NCI-H1436 (cell line): ENCODE results near the gene CAPN10.

Experiments
- DNase-seq: peaks from one replicate; lab custom pipeline; 2025; lab: John Stamatoyannopoulos, UW

Gene CAPN10

DNA sequence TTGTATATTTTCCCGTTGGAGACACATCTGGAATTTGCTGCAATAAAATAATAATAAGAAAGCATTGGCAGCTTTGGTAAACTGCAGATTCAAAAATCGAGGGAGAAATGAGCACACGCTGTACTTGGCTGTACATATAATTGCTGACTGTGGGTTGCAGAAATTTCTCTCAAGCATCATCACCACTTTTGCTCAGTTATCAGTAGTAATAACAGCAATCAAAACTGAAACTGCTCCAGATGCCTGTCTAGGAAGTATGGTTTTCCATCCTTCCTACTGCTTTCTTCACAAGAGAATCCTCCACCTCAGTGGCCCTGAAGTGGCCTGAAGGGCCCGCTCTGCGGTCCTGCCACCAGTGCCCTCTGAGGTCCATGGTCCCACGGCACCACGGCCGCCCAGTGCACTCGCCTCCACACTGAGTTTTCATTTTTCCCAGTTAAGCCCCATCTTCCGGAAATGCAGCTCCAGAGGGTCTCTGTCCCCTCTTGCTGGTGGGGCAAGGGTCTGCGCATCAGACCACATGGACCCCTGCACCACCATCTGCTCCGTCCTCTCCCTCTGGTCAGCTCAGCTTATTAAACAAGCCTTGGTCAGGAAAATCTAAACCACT, 22.5 kb upstream of the CAPN10 start:
- DNase-seq: no peak

DNA sequence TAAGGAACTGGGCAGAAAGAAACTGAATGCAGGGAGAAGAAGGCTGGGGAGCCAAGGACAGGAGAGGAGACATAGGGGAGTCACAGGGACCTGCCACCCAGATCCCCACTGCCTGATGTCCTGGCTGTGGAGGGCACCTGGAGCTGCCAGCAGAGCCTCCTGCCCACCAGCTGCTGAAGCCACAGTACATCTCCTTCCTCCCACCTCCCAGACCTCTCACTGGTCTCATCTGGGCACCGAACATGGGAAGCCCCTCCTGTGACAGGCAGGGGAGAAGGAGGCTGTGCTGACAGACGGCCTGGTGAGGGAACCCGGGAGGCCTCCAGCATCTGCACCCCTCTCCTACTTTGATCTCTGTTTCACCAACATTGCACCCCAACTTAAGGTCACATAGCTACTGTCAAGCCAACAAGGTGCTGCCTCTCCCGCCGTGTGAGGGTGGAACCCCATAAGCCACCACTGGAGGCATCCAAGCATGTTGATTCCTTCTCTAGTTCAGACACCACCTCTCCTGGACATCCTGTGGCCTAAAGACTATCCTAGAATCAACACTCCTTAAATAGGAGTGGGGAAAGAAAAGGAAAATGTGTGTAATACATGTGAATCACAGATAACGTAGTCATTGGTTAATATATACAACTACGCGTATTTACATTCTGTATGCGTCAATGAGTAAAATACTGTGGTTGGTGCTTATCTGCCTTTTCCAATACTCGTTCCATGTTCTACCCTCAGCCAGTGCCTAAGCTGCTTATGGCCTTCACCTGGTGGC, 21.8 kb upstream of the CAPN10 start:
- DNase-seq: no peak

DNA sequence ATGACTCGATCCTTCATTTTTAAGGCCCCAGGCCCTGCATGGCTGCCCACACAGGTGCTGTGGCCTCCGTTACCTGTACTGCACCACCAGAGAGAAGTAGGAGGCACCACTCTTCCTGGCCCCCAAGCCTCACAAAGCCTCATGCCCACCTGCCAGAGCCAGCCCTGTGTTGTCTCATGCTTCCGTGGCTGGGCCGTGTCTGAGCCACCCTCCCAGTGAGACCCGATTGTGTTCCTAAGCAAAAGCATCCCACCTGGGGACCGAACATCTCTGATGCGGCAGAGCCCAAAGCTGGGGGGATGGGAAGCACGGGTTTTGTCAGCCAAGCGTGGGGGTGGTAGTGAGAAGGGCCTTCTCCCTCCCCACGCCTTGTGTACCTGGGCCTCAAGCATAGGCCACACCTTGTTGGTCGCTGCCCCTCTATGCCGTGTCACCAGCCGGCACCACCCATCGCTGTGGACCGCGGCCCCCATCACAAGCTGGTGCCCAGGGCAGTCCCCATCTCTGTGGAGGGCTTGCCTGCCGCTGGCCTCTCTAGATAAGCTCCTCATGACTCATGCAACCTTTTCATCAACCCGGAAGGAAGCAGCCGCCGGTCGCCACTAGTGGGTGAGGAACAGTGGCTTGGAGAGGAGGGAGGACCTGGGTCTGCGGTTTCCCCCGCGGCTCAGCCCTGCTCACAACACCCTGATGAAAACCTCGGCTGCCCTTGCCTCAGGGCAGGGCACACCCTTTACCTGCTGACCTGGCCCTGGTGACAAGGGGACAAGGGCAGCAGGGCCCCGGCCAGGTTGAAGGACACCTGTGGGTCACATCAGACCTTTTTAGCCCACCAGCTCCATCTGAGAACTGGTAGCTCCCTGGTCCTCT, 21.0 kb upstream of the CAPN10 start:
- peak; percentile 12 for DNase-seq

DNA sequence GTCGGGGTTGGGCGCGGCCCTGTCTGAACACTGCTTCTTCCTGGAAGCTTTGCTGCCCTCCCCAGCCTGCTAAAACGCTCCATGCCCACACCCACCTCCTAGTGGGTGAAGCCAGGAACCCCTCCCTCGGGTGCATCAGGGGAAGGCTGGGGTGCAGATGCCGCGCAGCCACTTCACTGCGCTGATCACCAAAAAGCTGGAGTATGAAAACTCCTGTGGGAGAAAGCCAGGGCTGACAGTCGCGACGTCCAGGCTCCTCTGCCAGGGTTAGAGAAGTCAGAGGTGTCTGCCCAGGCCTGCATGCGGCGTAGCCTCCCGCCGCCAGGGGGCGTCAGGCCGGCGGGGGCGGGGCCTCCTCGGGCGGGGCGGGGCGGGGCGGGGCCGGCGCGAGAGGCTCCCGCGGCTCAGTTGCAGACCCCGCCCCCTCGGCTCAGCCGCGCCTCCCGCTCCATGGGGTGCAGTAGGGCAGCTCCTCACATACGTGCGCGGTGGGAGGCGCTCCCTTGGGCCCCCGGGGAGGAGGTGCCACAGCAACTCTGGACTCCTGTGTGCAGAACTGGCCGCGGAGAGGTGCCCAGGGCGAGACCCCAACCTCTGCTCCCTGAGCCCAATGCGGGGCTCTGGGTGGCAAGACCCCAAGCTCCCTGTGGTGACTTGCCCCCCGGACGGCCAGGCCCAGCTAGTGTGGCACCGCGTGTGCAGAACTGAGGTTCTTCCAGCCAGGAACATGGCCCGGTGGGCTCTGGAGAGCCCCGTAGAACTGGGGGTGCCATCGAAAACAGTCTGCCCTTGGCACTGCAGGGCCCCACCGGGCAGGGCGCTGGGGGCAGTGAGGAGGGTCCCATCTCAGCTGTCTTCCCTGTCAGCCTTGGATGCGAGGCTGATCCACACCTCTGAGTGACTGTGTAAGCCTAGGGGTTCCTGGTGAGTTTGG, 20.1 kb upstream of the CAPN10 start:
- peak; percentile 82 for DNase-seq

DNA sequence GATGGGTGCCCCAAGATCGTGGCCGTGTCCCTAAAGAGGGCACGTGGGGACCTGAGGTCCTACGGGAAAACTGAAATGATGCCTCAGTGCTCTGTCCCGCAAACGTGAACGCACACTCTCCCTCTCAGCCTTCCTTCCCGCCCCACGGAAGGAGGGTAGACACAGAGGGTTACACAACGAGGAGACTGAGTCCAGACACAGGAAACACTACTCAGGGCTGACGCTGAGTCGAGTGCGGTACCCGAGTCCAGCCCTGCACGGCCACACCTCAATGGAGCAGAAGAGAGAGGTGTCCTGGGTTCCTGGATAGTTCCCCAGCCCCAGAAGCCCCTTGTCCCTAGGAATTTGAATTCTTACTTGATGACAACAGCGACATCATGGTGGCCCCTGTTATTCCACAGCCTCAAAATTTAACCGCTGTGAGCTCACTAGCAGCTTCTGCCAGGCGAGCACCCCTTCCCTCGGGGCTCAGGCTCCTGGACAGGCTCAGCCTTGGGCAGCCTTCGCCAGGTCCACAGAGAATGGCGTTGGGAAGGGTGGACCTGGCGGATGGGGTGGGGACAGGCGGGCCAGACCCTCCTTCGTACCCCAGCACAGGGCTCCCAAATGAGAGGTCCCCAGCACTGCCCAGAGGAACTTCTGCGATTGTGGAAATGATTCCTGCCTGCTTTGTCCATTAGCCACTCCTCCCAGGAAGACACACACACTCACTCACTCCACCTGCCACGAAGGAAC, 19.2 kb upstream of the CAPN10 start:
- no peak for DNase-seq

DNA sequence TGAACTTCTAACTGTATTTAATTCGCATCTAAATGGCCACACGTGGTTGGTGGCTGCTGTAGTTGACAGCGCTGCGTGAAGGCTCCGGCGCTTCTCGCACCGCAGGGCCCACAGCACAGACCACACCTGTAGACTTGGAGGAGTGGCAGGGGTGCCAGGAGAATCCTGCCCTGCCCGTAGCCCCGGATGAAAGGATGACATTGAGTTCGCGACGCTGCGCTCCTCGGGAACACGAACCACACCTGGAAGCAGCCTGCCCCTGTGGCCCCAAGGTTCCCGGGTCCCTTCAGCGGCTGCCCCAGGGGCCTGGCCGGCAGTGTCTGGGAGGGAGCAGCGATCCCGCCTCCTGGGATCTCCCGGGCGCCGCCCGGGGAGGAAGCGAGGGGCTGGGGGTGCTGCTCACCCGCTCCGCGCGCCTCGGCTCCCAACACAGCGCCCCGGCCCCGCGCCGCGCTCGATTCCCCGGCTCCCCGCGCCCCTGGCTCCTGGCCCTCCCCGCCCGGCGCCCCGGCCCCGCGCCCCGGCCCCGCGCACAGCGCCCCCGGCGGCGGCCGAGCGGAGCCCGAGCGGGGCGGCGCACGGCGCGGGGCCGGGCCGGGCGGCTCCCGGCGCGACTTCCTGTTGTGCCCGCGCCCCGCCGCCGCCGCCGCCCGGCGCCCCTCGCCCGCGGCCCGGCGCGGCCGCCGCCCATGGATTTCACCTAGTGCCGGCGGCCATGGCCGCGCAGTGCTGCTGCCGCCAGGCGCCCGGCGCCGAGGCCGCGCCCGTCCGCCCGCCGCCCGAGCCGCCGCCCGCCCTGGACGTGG, 18.5 kb upstream of the CAPN10 start, which contains the start of gene RNPEPL1:
Gene RNPEPL1, plus strand, starts transcription at position 613 of the 806 bp plus-strand sequence. Its CDS starts 103 bp downstream, at position 716.
- no peak for DNase-seq

DNA sequence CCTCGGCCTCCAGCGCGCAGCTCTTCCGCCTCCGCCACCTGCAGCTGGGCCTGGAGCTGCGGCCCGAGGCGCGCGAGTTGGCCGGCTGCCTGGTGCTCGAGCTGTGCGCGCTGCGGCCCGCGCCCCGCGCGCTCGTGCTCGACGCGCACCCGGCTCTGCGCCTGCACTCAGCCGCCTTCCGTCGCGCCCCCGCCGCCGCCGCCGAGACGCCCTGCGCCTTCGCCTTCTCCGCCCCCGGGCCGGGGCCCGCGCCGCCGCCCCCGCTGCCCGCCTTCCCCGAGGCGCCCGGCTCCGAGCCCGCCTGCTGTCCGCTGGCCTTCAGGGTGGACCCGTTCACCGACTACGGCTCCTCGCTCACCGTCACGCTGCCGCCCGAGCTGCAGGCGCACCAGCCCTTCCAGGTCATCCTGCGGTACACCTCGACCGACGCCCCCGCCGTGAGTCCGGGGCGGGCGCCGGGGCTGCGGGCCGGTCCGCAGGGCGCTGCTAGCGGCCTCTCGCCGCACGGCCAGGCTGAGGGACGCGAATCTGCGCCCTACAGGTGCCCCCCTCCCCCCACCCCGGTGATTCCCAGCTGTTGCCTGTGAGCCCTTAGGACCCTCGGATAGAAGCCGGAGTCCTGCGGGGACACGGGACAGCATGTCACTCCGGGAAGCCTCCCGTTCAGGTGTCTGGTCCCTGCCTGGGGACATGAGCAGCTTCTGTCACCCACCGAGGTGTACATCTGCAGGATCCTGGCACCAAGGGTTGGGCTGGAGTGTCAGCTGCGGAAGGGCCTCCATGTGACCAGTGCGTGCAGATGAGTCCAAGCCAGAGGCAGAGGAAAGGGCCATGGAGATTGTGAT, 17.6 kb upstream of the CAPN10 start:
- peak; percentile 34 for DNase-seq

DNA sequence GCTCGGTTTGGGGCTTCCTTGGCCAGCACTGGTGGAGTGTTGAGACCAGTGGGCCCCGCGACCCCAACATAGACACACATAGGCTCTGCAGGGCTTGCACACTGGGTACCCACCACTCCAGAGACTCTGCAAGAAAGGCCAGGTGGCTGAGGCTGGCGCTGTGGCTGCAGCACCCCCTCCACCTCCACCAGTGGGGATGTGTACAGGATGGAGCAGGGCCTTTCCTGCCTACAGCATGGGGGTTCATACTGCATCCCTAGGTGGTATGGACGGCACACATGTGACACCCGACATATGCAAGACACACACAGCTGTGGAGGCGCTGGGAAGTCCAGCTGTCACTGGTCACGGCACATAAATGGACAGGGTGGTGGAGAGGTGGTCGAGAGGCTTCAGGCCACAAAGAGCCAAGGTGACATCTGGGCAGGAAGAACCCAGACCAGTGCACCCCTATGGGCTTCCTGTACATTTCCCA, 17.0 kb upstream of the CAPN10 start:
- DNase-seq: no peak

DNA sequence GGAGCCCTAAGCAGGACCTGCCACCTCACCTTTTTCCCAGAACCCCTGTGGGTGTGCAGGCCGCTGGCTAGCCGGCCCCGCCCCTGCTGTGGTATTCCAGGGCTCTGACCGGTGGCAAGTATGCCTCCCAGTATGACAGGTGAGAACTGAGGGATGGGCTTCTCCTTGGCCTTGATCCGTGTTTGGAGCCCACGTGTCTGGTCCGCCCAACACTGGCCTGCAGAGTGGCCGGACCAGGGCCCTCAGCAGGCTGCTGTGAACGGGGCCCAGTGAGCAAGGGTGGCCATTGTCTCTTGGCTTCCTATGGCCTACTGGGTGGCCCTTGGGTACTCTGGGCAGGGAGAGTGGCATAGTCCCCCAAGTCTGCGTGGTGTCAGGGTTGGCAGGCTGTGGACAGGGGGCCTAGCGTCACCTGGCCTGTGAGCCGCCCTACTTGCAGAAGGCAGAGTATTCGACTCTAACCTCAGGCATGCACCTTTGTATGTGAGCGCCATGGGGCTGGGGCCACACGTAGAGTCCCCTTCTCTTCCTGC, 16.5 kb upstream of the CAPN10 start:
- no peak for DNase-seq

DNA sequence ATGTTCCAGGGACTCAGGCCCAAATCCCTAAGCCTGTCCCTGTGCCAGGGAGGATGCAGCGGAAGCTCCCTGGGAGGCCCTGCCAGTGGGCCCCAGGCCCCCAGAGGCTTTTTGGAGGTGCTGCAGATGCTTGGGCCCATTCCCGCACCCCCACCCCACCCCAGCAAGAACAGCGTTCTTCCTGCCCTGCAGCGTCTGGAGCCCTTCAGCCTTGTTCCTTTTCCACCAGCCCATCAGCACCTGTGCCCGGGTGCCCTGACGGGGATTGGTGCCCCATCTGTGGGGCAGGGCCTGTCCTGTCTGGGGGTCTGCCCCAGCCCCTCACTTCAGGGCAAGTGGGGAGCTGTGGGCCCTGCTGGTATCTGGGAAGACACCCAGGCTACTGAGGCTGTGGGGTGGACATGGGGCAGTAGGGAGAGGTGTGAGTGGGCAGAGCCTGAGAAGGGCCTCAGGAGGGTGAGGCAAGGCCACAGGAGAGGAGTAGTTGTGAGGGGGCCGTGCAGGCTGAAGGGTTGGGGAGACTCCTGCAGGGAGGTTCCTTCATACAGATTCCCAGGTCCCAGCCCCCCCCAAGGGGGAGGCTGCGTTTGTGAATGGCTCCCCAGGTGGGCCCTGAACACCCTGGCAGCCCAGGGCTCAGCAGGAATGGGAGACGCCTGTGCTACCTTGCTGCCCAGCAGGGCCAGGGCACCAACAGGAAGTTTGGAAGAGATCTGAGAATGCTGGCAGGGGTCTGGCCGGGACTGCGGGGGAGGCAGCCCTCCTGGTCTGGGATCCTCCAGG, 15.8 kb upstream of the CAPN10 start:
- DNase-seq: no peak

DNA sequence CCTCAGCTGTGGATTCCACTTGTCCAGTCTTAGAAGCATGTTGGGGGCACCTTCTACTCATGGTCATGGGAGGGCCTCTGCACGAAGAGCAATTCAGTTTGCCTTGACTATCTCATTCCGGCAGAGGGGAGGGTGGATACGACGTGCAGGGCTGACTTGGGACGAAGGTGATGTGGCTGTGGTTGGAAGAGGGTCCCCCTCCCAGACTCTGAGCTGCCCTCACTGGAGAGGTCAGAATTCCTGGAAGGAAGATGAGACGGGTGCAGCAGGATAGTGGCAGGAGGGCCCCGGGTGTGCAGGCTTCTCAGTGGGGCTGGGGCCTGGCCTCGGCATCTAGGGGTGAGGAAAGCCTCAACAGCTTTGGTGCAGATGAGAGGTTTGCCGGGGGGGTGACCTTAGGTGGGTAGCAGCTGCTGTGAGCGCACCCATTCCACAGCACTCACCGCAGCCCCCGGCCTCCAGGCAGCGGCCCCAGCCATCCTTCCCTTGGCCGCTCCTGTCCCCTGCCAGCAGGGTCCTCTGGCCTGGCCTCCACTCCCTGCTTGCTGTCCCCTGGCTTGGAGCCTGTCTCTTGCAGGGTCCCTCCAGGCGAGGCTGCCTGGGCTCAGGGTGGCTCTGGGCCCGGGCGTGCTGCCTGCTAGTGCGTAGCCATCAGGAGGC, 15.1 kb upstream of the CAPN10 start:
- DNase-seq: no peak

DNA sequence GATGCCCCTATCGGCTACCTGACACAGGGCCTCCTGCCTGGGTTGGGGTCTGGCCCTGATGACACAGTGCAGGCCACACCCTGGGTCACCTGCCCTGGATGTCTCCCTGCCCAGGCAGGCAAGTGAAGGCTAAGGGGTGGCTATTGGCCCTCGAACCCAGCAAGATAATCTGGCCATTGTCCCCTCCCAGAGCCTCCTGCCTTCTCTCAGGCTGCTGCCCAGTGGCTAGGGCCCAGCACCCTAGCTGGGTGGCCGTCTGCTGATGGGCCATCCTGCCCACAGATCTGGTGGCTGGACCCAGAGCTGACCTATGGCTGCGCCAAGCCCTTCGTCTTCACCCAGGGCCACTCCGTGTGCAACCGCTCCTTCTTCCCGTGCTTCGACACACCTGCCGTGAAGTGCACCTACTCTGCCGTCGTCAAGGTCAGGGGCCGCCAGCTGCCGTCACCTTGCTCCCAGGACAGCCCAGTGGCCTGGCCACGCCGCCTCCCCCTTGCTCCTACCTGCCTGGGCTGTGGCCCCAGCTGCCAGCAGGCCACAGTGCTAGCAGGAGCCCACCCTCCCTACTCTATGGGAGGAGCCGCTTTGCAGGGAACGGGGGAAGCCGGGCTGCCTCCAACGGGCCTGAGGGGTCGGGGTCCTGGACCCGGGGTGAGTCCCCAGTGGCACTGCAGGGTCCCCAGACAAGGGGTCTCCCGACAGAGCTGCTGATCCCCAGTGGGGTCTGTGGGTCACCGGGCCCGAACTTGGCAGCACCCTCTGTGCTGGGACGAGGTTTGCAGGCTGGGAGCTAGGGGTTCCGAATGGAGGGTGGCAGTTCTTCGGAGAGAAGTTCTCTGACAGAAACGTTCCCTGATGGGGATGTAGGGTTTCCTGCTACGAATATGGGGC, 14.1 kb upstream of the CAPN10 start:
- no peak for DNase-seq

DNA sequence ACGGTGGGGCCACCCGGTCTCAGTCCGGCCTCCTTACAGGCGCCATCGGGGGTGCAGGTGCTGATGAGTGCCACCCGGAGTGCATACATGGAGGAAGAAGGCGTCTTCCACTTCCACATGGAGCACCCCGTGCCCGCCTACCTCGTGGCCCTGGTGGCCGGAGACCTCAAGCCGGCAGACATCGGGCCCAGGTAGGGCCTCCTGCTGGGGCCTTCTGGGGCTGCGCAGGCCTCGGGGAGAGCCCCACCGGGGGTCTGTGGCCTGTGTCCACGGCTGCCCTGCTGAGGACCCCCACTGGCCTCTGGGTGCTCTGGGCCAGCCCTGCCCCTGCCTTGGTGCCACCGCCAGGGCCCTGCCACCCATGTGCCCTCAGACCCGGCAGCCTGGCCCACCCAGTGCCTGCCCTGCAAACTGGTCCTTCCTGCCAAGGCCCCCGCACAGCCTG, 13.4 kb upstream of the CAPN10 start:
- DNase-seq: no peak

DNA sequence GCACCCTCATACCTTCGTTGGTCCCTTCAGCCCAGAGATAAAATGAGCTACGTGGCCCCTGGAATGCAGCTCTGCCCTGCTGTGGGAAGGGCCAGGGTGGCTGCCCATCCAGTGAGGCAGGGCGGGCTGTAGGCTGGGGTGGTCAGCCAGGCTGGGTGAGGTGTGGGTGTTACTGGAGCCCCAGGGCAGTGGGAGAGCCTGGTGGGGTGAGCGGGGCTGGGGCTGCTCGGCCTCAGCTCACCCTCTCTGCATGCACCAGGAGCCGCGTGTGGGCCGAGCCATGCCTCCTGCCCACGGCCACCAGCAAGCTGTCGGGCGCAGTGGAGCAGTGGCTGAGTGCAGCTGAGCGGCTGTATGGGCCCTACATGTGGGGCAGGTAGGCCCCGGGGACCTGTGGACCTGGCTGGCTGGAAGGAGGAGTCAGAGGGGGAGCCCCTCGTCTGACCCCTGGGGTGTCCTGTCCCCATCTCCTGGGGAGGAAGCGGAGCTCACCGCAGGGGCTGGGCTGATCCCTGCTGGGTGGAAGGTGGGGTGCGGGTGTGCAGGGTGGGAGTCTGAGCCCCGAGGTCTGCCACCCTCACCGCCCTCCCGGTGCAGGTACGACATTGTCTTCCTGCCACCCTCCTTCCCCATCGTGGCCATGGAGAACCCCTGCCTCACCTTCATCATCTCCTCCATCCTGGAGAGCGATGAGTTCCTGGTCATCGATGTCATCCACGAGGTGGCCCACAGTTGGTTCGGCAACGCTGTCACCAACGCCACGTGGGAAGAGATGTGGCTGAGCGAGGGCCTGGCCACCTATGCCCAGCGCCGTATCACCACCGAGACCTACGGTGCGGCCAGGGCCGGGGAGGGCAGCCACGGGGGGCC, 12.8 kb upstream of the CAPN10 start:
- DNase-seq: no peak

DNA sequence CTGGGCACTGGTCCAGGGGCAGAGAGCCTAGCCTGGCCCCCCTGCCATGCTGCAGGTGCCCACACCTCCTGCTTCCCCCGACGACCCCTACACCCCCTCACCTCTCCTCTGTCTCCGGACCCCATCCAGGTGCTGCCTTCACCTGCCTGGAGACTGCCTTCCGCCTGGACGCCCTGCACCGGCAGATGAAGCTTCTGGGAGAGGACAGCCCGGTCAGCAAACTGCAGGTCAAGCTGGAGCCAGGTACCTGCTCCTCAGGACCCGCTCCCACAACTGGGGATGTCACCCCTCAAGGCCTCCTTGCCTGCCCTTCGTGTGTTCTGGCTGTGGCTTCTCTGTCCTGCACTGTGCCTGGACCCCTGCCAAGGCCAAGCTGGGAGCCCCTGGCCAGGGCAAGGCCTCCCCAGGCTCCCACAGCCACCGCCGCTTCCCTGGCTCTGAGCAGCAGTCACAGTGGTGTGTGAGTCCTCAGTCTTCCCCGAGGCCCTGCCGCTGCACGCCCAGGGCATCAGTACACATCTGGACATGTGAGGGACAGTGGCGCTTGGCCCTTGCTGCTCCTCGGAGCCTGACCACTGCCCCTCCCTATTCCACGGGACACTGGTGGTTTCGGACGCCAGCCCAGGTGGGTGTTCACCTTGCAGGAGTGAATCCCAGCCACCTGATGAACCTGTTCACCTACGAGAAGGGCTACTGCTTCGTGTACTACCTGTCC, 12.0 kb upstream of the CAPN10 start:
- no peak for DNase-seq
